HG03196 (cell line): ENCODE data around the gene AP1S1.
"Not testable (repeated sequence)": the region's sequence is repeated elsewhere in the genome, so short reads cannot be mapped to it uniquely, and the experiment has no call there.

Experiments used
- ATAC-seq: cut with Tn5 transposase; IDR thresholded peaks from one replicate; pipeline ENCODE4 v1.9.1; 2021; ENCODE audit not compliant: unreplicated experiment

The AP1S1 gene

GRCh38 chr7:101124376-101125056, 29.8 kb upstream of the AP1S1 start:
- no peak for ATAC-seq

GRCh38 chr7:101125989-101126650, 28.2 kb upstream of the AP1S1 start:
- peak; percentile 50 for ATAC-seq

GRCh38 chr7:101126651-101127459, 27.4 kb upstream of the AP1S1 start, which contains the start of gene SERPINE1:
Gene SERPINE1 (plus strand): TSS chr7:101127104. CDS start chr7:101128394, 1,290 bp downstream.
- peak; percentile 50 for ATAC-seq

GRCh38 chr7:101127460-101128039, 26.7 kb upstream of the AP1S1 start:
- no peak for ATAC-seq

GRCh38 chr7:101128040-101128834, 26.0 kb upstream of the AP1S1 start:
- ATAC-seq, result no peak

GRCh38 chr7:101129603-101130117, 24.6 kb upstream of the AP1S1 start:
- ATAC-seq, result no peak

- ATAC-seq, result not testable (repeated sequence)
Measured at GRCh38 chr7:101132626-101133600, 21.4 kb upstream of the AP1S1 start.

- no peak for ATAC-seq
Measured at GRCh38 chr7:101133621-101134398, 20.5 kb upstream of the AP1S1 start.

- no peak for ATAC-seq
Measured at GRCh38 chr7:101134399-101134980, 19.8 kb upstream of the AP1S1 start.

GRCh38 chr7:101137651-101138212, 16.5 kb upstream of the AP1S1 start:
- no peak for ATAC-seq

- peak; percentile 76 for ATAC-seq
Measured at GRCh38 chr7:101138213-101138870, 15.9 kb upstream of the AP1S1 start.

GRCh38 chr7:101140339-101140699, 14.0 kb upstream of the AP1S1 start:
- ATAC-seq, result no peak

- no peak for ATAC-seq
Measured at GRCh38 chr7:101140746-101141382, 13.4 kb upstream of the AP1S1 start.

- ATAC-seq, result no peak
Measured at GRCh38 chr7:101151908-101152651, 2.2 kb upstream of the AP1S1 start.

- peak; percentile 20 for ATAC-seq
Measured at GRCh38 chr7:101154693-101155102, 422 bp downstream of the AP1S1 start.

- no peak for ATAC-seq
Measured at GRCh38 chr7:101155303-101155702, 1.0 kb downstream of the AP1S1 start.
